Epithelial cell of esophagus (primary cell): ENCODE results near the gene VASP.

Experiments used
- DNase-seq: peaks from one replicate; pipeline ENCODE4 v3.0.0; 2010; ENCODE audit warnings: low read depth
- H3K4me3 ChIP-seq: 2 replicates; pipeline ENCODE4 v1.5.1; 2011; ENCODE audit warnings: mild to moderate bottlenecking, low read length, control low read depth
- TF ChIP-seq, protein P1 (sequence below): IDR thresholded peaks from 2 replicates; pipeline ENCODE4 v1.5.1; 2011; ENCODE audit warnings: low read depth, mild to moderate bottlenecking, low read length, control low read depth, inconsistent platforms; ENCODE audit not compliant: insufficient read depth; ENCODE audit errors: missing control alignments

VASP gene

DNA sequence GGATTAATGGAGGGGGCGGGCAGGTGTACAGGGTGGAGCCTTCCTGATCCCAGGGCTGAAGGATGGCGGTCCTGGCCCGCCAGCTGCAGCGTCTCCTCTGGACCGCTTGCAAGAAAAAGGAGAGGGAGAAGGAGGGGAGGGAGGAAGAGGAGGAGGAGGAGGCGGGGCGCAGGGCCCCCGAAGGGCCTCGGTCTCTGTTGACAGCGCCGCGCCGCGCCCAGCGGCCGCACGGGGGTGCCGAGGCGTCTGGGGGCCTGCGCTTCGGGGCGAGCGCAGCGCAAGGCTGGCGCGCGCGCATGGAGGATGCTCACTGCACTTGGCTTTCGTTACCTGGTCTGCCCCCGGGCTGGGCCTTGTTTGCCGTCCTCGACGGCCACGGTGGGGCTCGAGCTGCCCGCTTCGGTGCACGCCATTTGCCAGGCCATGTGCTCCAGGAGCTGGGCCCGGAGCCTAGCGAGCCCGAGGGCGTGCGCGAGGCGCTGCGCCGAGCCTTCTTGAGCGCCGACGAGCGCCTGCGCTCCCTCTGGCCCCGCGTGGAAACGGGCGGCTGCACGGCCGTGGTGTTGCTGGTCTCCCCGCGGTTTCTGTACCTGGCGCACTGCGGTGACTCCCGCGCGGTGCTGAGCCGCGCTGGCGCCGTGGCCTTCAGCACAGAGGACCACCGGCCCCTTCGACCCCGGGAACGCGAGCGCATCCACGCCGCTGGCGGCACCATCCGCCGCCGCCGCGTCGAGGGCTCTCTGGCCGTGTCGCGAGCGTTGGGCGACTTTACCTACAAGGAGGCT, 8.7 kb upstream of the VASP start, which contains the start of gene PPM1N:
TSS of gene PPM1N (plus strand) at position 33 of the 785 bp plus-strand sequence. CDS start at position 63, 30 bp downstream.
- DNase-seq: no peak
- H3K4me3 ChIP-seq: peak within 1 kb of the TSS; percentile 41
- TF ChIP-seq, protein P1, sequence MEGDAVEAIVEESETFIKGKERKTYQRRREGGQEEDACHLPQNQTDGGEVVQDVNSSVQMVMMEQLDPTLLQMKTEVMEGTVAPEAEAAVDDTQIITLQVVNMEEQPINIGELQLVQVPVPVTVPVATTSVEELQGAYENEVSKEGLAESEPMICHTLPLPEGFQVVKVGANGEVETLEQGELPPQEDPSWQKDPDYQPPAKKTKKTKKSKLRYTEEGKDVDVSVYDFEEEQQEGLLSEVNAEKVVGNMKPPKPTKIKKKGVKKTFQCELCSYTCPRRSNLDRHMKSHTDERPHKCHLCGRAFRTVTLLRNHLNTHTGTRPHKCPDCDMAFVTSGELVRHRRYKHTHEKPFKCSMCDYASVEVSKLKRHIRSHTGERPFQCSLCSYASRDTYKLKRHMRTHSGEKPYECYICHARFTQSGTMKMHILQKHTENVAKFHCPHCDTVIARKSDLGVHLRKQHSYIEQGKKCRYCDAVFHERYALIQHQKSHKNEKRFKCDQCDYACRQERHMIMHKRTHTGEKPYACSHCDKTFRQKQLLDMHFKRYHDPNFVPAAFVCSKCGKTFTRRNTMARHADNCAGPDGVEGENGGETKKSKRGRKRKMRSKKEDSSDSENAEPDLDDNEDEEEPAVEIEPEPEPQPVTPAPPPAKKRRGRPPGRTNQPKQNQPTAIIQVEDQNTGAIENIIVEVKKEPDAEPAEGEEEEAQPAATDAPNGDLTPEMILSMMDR: no peak

DNA sequence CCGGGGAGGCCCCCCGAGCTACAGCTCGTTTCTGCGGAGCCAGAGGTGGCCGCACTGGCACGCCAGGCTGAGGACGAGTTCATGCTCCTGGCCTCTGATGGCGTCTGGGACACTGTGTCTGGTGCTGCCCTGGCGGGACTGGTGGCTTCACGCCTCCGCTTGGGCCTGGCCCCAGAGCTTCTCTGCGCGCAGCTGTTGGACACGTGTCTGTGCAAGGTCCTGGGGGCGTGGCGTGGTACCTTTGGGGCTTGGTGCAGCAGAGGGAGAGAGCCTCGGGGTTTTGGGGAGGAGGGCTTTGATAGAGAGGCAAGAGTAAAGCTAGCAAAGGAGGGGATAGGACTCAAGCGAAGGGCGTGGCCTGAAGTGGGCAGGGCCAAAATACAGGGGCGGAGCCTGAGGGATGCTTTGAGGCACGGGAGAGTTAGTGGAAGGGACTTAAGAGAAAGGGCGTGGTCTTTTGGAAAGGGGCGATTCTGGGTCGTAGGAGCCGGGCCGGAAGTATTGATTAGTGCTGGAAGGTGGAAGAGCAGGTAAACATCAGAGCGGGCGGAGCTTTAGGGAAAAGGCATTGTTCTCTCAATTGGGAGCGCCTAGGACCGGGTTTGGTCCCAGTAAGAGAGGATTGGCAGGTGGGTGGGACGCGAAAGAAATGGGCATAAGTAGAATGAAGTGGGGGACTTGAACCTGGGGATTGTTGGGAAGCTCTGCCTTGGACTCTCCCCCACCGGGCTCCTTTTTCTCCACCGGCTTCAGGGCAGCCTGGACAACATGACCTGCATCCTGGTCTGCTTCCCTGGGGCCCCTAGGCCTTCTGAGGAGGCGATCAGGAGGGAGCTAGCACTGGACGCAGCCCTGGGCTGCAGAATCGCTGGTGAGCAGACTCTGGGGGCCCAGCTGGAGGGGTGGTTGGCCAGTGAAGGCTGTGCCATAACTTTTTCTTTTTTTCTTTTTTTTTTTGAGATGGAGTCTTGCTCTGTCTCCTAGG, 7.8 kb upstream of the VASP start:
- peak; percentile 65 for DNase-seq
- TF ChIP-seq, protein P1: no peak
- no peak overlapping the region for H3K4me3 ChIP-seq

DNA sequence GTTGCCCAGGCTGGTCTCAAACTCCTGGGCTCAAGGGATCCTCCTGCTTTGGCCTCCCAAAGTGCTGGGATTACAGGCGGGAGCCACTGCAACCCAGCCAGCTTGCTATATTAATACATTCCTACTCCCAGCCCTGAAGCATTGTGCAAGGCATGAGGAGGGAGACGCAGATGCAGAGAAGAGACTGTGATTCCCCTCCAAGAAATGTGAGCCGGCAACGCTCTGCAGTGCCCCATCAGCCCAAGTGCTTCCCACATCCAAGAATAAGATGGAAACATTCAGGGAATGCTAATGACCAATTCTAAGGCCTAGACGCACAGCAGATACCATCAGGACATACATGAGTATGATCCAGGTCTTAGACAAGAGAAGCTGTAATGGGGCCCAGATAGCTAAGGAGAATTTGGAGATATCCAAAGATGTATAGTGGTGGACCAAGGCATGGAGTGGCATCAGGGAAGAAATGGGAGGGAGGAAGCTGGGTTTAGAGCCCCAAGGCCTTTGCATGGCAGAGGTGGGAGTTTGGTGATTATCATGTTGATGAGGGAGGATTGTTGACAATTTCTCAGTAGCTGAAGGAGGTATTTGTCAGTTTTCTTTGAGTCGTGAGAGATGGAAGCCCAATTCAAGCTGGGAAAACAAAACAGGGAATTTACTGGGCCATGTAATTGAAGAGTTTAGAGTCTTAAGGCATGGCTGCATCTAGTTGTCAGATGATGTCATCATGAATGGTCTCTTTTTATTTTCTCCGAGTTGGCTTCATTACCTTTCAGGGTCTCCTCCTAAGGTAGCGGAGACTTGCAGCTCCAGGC, 6.2 kb upstream of the VASP start:
- no peak for DNase-seq
- TF ChIP-seq, protein P1: no peak
- H3K4me3 ChIP-seq: no peak overlapping the region

DNA sequence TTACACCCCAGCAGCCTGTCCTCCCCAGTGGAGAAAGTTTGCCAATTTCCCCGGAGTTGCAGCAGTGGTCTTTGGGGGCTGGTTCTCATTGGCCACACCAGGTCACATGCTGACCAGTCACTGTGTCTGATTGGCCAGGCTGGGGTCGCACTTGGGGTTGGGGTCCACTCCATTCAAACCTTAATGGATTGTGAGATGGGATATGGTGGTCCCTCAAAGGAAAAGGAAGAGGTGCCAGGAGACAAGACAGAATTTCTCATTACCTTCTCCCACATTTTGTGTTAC, 5.6 kb upstream of the VASP start:
- H3K4me3 ChIP-seq: no peak overlapping the region
- TF ChIP-seq, protein P1: no peak
- DNase-seq: no peak

DNA sequence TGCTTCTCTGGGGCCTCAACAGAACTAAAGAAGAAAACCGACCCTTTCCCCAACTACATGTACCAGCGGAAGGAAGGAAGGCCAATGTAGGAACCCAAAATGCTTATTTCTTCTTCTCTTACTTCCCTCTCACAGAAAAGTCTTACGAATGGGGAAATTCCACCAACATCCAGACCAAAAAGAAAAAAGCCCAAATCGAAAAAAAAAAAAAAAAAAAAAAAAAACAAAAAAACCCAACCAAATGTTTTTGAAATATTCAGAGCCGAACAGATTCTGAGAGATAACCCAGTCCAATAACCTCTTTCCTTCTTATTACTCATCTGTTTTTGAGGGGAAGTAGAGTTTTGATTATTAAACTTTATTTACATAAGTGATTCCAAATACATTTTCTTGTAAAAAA, 5.2 kb upstream of the VASP start:
- no peak for DNase-seq
- H3K4me3 ChIP-seq: no peak overlapping the region
- TF ChIP-seq, protein P1: no peak

DNA sequence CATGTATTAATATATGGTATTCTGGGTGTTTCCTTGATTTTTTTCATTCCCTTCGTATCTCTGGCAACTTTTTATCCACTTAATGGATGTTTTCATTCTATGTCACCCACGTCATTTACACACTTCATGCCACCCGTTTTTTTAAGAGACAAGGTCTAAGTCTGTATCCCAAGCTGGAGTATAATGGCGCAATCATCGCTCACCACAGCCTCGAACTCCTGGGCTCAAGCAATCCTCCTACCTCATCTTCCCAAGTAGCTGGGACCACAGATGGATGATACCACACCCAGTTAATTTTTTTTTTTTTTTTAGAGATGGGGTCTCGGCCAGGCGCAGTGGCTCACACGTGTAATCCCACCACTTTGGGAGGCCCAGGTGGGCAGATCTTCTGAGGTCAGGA, 3.4 kb upstream of the VASP start:
- no peak for DNase-seq
- TF ChIP-seq, protein P1: no peak

More for the DNA sequence above, 3.4 kb upstream of the VASP start:
- H3K4me3 ChIP-seq: no peak overlapping the region
